ENCODE data around the gene RPS15.

RPS15 gene

DNA sequence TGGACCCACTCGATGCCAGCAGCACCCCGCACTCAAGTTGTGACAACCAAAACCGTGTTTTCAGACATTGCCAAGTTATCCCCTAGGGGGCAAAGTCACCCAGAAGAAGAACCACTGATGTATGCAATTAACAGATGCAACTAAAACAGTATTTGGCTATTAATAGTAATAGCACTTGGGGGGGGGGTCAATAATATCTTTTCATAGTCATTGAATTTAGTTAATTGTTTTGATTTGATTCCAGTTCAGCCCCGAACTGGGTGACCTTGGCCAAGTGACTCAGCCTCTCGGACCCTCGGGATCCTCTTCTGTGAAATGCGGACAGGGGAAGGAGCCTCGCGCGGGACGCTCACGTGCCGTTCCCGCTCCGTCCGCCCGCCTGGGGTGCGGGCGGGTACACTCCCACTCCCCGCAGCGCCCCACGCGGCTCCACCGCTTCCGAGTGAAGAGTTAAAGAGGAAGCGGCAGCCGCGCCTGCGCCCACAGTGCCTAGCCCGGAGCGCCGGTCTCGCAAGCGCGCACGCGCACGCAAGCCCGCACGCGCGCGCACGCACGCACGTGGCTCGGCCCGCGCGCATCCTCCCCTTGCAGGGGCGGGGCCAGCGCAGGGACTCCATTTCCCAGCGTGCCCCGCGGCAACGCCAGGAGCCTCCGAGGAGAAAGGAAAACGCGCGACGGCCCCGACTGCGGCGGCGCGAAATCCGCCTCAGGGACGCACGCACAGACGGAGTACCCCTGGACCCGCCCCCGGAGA, 31.2 kb upstream of the RPS15 start:
- 1% methylated on average over 53 to 72 of the region's 72 CpGs for WGBS, 2 experiments (ENCODE audit: insufficient coverage in 2 of 2)
- Histone ChIP-seq H3K27ac (ENCODE audit: low read depth, low read length, severe bottlenecking) (peak overlapping the region; percentile 71), H3K9me3 (ENCODE audit: control insufficient read depth, low read length) (no peaks in the 10 kb centered on the region), H3K36me3 (ENCODE audit: control insufficient read depth, insufficient read depth, low read length) (peaks cover 27% of the 10 kb centered on the region), H3K4me1 (ENCODE audit: control insufficient read depth, insufficient read depth, low read length, poor library complexity, severe bottlenecking) (peaks cover 25% of the 10 kb centered on the region), H3K4me3 (ENCODE audit: extremely low read depth, insufficient read depth, low read length, poor library complexity, severe bottlenecking) (peak overlapping the region; percentile 49)

GRCh38 chr19:1407528-1408299, 30.5 kb upstream of the RPS15 start, which contains the start of gene DAZAP1:
Gene DAZAP1 (plus strand): TSS chr19:1407586. CDS start chr19:1407774, 188 bp downstream.
- 0% methylated on average over 31 to 66 of the region's 121 CpGs for WGBS, 2 experiments (ENCODE audit: insufficient coverage in 2 of 2)
- peaks cover 24% of the 10 kb centered on the region for H3K4me1 ChIP-seq (ENCODE audit: control insufficient read depth, insufficient read depth, low read length, poor library complexity, severe bottlenecking)
- peak within 1 kb of the TSS; percentile 99 for H3K4me3 ChIP-seq (ENCODE audit: extremely low read depth, insufficient read depth, low read length, poor library complexity, severe bottlenecking)
- peaks cover 35% of the 10 kb centered on the region for H3K36me3 ChIP-seq (ENCODE audit: control insufficient read depth, insufficient read depth, low read length)
- no peaks in the 10 kb centered on the region for H3K9me3 ChIP-seq (ENCODE audit: control insufficient read depth, low read length)
- H3K27ac ChIP-seq (ENCODE audit: low read depth, low read length, severe bottlenecking): peak within 1 kb of the TSS; percentile 72

- no peaks in the 10 kb centered on the region for H3K9me3 ChIP-seq (ENCODE audit: control insufficient read depth, low read length)
- peak overlapping the region; percentile 72 for H3K27ac ChIP-seq (ENCODE audit: low read depth, low read length, severe bottlenecking)
- peak overlapping the region; percentile 99 for H3K4me3 ChIP-seq (ENCODE audit: extremely low read depth, insufficient read depth, low read length, poor library complexity, severe bottlenecking)
- H3K4me1 ChIP-seq (ENCODE audit: control insufficient read depth, insufficient read depth, low read length, poor library complexity, severe bottlenecking): peaks cover 21% of the 10 kb centered on the region
- H3K36me3 ChIP-seq (ENCODE audit: control insufficient read depth, insufficient read depth, low read length): peaks cover 43% of the 10 kb centered on the region
- 1 to 2% methylated on average over 49 to 53 of the region's 69 CpGs for WGBS, 2 experiments (ENCODE audit: insufficient coverage in 2 of 2)
Measured at GRCh38 chr19:1408300-1409203, 29.6 kb upstream of the RPS15 start.

DNA sequence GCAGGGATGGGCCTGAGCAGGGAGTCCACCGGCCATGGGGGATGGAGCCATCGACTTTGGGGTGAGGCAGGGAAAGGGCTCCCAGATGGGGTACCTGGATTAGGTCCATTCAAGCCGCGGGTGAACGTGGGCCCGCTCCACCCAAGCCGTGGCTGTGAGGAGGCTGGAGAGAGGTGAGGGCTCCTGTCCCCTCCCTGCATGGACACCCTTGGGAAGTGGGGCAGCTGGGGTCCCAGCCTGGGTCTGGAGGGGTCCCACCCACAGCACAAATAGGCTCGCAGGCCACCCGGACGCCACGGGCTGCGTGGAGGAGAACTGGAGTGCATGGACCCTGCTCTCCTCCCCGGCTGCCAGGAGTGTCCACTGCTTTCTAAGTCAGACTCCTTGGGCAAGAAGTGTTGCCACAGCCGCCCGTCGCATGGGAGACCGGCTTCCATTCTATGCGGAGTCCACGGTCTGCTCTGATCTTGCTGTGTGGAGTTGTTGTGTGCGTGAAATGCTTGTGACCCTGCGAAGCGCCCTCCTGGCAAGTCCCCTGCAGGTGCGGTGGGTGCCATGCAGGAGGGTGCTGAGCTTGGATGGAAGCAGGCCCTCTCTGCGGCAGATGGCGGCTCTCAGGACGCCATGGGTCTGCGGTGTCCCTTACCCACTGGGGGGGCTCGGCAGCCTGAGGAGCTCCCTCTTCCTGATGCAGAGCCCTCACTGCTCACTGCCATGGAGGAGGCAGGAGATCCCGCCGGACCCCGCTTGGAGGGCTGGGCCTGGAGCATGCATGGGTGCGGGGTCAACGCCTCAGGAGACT, 28.8 kb upstream of the RPS15 start:
- Histone ChIP-seq H3K27ac (ENCODE audit: low read depth, low read length, severe bottlenecking) (peak overlapping the region; percentile 72), H3K9me3 (ENCODE audit: control insufficient read depth, low read length) (no peaks in the 10 kb centered on the region), H3K36me3 (ENCODE audit: control insufficient read depth, insufficient read depth, low read length) (peaks cover 51% of the 10 kb centered on the region), H3K4me3 (ENCODE audit: extremely low read depth, insufficient read depth, low read length, poor library complexity, severe bottlenecking) (peak overlapping the region; percentile 99), H3K4me1 (ENCODE audit: control insufficient read depth, insufficient read depth, low read length, poor library complexity, severe bottlenecking) (peaks cover 21% of the 10 kb centered on the region)
- 87 to 91% methylated on average over 30 to 31 of the region's 33 CpGs for WGBS, 2 experiments (ENCODE audit: insufficient coverage in 2 of 2)

DNA sequence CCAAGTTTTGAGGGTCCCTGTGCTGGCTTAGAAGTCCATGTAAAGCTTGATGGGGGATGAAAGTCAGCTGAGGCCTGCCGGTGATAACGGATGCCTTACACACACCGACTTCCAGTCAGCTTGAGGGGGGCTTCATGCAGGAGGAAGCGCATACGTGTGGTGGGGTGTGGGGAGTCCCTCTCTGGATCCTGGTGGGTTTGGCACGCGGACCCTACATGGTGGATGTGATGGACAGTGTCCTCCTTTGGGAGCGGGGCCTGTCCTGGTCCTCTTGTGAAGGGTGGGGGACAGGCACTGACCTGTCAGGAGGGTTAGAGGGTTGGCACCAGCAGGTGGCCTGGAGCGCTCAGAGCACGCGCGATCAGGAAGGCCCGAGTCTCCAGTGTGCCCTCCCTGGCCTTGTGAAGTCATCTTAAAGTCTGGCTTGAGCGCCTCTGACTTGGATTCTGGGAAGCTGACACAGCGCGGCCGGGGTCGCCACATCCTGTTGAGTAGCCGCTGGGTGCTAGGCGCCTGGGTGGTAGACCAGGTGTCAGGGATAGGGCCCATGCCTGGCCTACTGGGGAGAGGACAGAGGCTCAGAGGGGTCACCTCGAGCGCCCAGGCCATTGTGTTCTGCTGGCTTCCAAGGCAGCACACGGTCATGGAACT, 27.9 kb upstream of the RPS15 start:
- Histone ChIP-seq H3K4me1 (ENCODE audit: control insufficient read depth, insufficient read depth, low read length, poor library complexity, severe bottlenecking) (peaks cover 24% of the 10 kb centered on the region), H3K27ac (ENCODE audit: low read depth, low read length, severe bottlenecking) (no peak overlapping the region), H3K36me3 (ENCODE audit: control insufficient read depth, insufficient read depth, low read length) (peaks cover 52% of the 10 kb centered on the region), H3K4me3 (ENCODE audit: extremely low read depth, insufficient read depth, low read length, poor library complexity, severe bottlenecking) (no peak overlapping the region), H3K9me3 (ENCODE audit: control insufficient read depth, low read length) (no peaks in the 10 kb centered on the region)
- 92 to 95% methylated on average over 12 to 19 of the region's 23 CpGs for WGBS, 2 experiments (ENCODE audit: insufficient coverage in 2 of 2)

- 99% methylated on average over 9 of the region's 9 CpGs for WGBS, 2 experiments (ENCODE audit: insufficient coverage in 2 of 2)
- H3K27ac ChIP-seq (ENCODE audit: low read depth, low read length, severe bottlenecking): no peak overlapping the region
- peaks cover 52% of the 10 kb centered on the region for H3K36me3 ChIP-seq (ENCODE audit: control insufficient read depth, insufficient read depth, low read length)
Measured at GRCh38 chr19:1410789-1411188, 27.4 kb upstream of the RPS15 start.

DNA sequence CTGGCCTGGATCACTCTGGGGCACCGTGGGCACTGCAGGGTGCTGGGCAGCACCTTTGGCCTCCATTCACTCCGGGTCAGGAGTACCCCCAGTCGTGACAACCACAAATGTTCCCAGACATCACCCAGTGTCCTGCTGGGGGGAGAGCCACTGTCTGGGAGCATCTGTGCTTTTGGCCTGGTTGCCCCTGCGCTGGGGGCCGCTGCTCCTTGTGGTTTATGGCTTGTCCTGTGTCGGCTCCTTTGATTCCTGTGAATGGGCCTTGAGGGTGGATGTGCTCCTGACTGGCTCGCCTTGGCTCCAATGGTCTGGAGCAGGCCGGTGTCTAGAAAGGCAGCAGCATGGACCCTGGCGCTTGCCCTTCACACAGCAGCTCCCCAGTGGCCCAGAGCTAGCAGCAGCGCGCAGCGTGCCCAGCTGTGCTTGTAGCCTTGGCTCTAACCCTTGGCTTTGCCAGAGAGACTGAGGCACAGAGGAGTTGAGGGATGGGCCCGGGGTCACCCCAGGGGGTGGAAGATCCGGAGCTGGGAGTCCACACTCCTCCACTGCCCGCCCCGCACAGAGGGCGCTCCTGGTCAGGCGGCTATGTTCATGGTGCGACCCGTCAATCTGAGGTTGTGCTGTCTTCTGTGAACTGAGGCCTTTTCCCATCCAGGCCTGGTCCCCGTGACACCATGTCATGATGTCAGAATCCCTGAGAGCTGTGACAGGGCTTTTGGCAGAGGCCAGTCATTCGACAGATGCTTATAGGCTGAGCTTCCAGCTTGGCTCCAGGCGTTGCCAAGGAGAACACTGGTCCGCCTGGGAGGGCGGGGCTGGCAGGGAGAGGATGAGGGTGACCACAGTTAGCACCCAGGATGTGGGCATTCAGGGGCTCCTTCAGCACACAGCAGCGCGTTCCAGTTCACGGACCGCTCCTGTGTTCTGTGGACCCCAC, 26.7 kb upstream of the RPS15 start:
- H3K9me3 ChIP-seq (ENCODE audit: control insufficient read depth, low read length): no peaks in the 10 kb centered on the region
- peak overlapping the region; percentile 23 for H3K27ac ChIP-seq (ENCODE audit: low read depth, low read length, severe bottlenecking)
- H3K4me3 ChIP-seq (ENCODE audit: extremely low read depth, insufficient read depth, low read length, poor library complexity, severe bottlenecking): no peak overlapping the region
- H3K36me3 ChIP-seq (ENCODE audit: control insufficient read depth, insufficient read depth, low read length): peaks cover 55% of the 10 kb centered on the region
- WGBS, 2 experiments (ENCODE audit: insufficient coverage in 2 of 2): 94 to 96% methylated on average over 26 to 29 of the region's 29 CpGs
- H3K4me1 ChIP-seq (ENCODE audit: control insufficient read depth, insufficient read depth, low read length, poor library complexity, severe bottlenecking): peaks cover 33% of the 10 kb centered on the region

More at GRCh38 chr19:1410789-1411188, 27.4 kb upstream of the RPS15 start:
- Histone ChIP-seq H3K4me3 (ENCODE audit: extremely low read depth, insufficient read depth, low read length, poor library complexity, severe bottlenecking) (no peak overlapping the region), H3K4me1 (ENCODE audit: control insufficient read depth, insufficient read depth, low read length, poor library complexity, severe bottlenecking) (peaks cover 26% of the 10 kb centered on the region), H3K9me3 (ENCODE audit: control insufficient read depth, low read length) (no peaks in the 10 kb centered on the region)

DNA sequence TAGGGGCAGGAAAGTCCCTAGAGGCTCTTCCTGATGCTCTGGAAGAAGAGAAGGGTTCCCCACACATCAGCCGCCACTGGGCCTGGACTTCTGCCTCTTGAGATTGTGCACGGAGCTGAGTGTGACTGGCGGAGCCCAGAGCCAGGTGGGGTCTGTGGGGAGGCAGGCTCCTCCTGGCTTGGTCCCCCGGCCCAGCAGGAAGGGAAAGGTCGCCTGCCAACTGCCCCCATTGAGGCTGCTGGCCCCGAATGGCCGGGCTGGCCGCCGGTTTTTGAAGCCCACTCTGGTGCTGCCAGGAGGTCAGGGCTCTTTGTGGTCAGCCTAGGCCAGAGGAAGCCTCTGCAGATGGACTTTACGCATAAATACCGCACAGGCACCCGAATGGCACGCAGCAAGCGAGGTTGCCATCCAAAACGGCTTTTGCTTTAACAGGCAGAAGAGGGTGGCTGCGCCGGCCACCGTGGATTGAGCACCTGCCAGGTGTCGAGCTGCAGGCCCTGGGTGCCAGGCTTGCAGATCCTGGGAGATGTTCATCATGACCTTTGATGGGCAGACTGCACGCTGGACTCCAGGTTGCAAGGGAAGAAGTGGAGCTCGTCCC, 25.8 kb upstream of the RPS15 start:
- WGBS, 2 experiments (ENCODE audit: insufficient coverage in 2 of 2): 94 to 95% methylated on average over 20 to 21 of the region's 21 CpGs
- H3K4me3 ChIP-seq (ENCODE audit: extremely low read depth, insufficient read depth, low read length, poor library complexity, severe bottlenecking): no peak overlapping the region
- H3K27ac ChIP-seq (ENCODE audit: low read depth, low read length, severe bottlenecking): no peak overlapping the region
- no peaks in the 10 kb centered on the region for H3K9me3 ChIP-seq (ENCODE audit: control insufficient read depth, low read length)
- peaks cover 63% of the 10 kb centered on the region for H3K36me3 ChIP-seq (ENCODE audit: control insufficient read depth, insufficient read depth, low read length)
- H3K4me1 ChIP-seq (ENCODE audit: control insufficient read depth, insufficient read depth, low read length, poor library complexity, severe bottlenecking): peaks cover 40% of the 10 kb centered on the region
